NCI-H1417 treated with DMSO at 0.1 percent for 48 hours (cell line): Measurements from ENCODE around the gene CDK2AP2.
A peak's percentile ranks its signal among the peaks of the same experiment; 100 is the strongest.
"Not testable (repeated sequence)": the region's sequence is repeated elsewhere in the genome, so short reads cannot be mapped to it uniquely, and the experiment has no call there.

Experiments
- DNase-seq: peaks from one replicate; lab custom pipeline; 2025; lab: John Stamatoyannopoulos, UW

CDK2AP2 gene

DNA sequence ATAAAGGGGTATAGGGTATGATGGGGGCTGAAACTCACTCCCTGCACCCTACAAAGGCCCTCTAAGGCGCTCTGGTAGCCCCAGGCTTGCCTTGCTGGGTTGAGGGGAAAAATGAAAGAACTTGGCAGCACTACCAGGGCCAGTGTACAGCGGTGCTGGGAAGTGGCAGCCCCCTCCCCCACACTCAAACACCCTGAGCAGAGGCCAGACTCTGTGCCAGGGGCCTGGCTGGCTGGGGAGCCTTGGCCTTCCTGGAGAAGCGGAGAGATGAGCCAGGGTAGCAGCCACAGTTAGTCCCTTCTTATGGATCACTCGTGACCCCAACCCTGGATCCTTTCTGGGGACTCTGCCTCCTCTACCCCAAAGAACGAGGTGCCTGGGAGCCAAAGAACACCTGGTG lies 41.6 kb downstream of the CDK2AP2 start:
- no peak for DNase-seq

DNA sequence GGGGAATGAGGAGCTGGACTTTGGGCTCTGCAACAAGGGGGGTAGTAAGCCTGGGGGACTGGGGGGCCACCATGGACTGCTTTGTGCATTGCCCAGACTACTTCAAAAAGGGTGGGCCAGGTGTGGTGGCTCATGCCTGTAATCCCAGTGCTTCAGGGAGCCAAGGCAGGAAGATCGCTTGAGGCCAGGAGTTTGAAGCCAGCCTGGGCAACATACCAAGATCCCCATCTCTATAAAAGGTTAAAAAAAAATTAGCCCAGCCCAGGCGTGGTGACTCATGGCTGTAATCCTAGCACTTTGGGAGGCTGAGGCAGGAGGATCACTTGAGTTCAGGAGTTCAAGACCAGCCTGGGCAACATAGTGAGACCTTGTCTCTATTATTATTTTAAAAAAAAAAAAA lies 42.4 kb downstream of the CDK2AP2 start:
- not testable (repeated sequence) for DNase-seq

DNA sequence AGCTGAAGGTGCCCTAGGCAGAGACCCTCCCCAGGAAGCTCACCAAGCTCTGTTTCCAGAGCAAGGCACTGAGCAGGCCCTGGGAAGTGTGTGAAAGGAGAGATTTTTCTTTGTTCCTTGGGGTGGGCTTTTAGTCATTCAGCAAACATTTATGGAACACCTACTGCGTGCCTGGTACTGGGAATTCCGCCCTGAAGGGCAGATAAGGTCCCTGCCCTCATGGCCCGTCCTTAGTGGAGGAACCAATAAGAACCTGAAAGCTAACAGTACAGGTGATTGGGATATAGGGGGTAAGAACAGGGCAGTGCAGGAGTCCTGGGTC lies 42.8 kb downstream of the CDK2AP2 start:
- no peak for DNase-seq

DNA sequence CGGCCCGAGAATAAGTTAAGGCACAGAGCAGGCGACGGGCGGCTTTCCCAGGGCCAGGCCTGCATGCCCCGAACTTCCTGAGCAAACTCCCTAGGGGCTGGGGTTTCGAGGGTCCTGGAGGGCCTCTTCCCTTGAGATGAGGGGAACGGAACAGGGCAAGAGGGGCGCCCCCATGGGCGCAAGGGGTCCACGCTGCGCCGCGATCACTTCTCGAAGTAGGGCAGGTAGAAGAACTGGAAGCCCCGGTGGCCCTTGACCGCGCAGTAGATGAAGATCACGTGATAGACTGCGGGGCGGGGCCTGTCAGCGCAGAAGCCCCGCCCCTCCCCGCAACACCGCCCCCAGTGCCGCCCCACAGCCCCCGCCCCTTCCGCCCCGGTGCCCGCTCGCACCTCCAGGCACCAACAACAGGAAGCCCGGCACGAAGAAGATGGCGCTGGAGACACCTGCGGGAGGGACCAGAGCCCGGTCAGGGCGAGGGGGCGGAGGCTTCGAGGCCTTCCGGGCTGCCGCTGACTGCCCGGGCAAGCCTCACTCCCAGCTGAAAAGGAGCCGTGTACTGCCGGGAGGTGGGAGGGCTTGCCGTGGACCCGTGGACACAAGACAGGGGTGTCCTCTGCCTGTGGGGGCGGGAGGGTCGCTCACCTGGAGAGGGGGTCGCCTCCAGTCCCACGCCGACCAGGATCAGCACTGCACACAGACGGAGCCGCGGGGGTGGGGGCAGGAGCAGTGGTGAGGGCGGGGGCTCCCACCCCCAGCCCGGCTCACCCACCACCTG lies 43.4 kb downstream of the CDK2AP2 start:
- DNase-seq = peak; percentile 72

DNA sequence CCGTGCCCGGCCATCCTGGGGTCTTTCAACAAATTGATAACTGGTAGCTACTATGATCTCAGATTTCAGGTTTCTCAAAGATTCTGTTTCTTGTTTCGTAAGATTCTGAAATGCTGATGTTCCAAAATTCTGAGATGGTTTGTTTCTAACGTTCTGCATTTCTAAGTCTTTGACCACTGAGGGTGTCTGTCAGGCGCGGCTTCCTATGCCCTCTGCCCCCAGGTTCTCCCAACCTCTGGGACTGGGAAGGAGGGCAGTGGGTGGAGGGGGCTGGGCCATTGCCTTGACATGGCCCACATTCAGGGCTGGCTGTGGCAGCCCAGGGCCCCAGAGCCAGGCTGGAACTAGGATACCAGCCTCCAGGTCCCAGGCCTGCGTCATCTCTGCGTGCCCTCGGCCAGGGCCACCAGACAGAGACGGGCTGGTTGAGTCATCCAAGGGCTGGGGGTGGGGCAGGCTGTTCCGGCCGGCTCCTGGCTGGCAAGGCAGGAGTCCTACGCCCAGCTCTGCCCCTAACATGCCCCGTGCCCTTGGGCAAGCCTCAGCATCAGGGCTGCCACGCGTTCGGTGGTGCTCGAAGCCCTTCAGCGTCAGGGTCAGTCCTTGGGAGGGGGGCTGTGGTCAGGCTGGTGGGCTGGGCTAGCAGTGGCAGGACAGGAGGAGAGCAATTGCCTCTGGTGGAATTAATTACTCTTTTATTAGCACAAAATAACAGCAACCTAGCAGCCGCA lies 44.1 kb downstream of the CDK2AP2 start:
- no peak for DNase-seq

GRCh38 chr11:67463186-67463585 lies 44.8 kb downstream of the CDK2AP2 start:
- DNase-seq = no peak

GRCh38 chr11:67458266-67458665 lies 49.7 kb downstream of the CDK2AP2 start:
- DNase-seq = no peak

- no peak for DNase-seq
Measured at GRCh38 chr11:67457453-67457852, 50.5 kb downstream of the CDK2AP2 start.
